IPS-18c (cell line): ENCODE results near the gene RNASEH2B.

Experiments used
- H3K4me3 ChIP-seq: 2 replicates; pipeline ENCODE4 v1.7.0; 2013; ENCODE audit warnings: low read depth, mild to moderate bottlenecking, low read length, moderate library complexity; ENCODE audit not compliant: insufficient read depth
- H3K9me3 ChIP-seq: one replicate; pipeline ENCODE4 v1.6.1; 2013; ENCODE audit warnings: mild to moderate bottlenecking, low read length, moderate library complexity; ENCODE audit not compliant: control insufficient read depth, insufficient read depth

The RNASEH2B gene

DNA sequence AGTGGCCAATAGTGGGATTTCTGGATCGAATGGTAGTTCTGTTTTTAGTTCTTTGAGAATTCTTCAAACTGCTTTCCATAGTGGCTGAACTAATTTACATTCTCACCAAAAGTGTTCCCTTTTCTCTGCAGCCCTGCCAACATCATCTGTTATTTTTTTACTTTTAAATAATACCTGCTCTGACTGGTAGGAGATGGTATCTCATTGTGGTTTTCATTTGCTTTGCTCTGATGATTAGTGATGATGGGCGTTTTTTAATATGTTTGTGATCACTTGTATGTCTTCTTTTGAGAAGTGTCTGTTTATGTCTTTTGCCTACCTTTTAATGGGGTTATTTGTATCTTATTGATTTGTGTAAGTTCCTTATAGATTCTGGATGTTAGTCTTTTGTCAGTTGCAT lies 48.0 kb downstream of the RNASEH2B start:
- H3K4me3 ChIP-seq, result no peak overlapping the region
- no peaks in the 10 kb centered on the region for H3K9me3 ChIP-seq

DNA sequence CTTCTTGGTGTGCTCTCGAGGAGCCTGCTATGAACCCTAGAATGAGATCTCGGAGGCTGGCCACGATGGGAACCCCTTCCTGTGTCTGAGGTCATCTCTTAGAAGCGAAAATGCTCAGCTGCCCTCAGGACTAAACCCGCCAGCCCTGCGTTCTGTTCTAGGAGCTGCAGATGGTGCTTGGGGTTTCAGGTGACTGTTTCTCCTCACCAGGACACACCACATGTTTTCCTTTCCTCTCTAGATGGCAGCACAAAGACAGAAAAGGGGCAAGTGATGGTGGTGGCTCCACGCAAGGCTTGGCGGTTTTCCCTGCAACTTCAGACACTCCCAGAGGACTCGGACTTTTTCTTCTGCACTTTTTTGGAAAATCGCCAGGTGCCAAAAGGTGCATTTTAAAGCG lies 60.1 kb downstream of the RNASEH2B start:
- no peaks in the 10 kb centered on the region for H3K9me3 ChIP-seq
- H3K4me3 ChIP-seq, result no peak overlapping the region

GRCh38 chr13:50970956-50971355 lies 61.4 kb downstream of the RNASEH2B start:
- no peak overlapping the region for H3K4me3 ChIP-seq
- no peaks in the 10 kb centered on the region for H3K9me3 ChIP-seq

GRCh38 chr13:50974268-50974667 lies 64.7 kb downstream of the RNASEH2B start:
- Histone ChIP-seq H3K4me3 (no peak overlapping the region), H3K9me3 (no peaks in the 10 kb centered on the region)

DNA sequence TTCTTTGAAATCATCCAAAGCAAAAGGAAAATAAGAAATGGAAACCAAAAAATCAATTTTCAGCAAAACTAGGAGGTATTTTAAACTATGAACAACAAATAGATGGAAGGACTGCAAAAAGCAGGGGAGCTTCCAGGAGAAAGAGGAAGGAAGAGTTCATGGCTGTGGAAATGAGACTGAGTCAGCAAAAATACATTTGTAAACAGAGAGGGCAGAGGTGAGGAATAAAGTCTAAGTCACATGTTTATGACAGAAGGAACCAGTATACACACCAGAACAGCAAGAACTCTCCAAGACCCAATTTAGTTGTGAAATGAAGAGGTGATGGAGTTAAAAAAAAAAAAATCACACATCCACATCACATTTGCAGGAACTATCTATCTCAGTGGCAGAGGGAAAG lies 69.6 kb downstream of the RNASEH2B start:
- H3K4me3 ChIP-seq, result no peak overlapping the region
- H3K9me3 ChIP-seq, result no peaks in the 10 kb centered on the region

DNA sequence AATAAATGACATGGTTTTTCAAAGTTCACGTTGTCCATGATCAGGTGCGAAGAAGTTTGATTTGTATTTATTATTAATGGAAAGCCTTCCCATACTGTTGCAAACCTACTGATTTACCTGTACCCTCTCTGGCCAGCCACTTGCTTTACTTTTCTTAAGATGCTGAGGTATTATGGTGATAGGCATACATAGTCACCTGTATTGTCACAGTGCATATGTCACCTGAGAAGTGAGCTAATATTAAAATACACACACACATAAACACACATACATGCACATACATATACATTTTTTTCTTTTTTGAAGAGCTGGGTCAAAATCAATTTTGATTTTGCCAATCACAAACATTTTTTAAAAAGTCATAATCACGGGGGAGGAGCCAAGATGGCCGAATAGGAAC lies 72.1 kb downstream of the RNASEH2B start:
- Histone ChIP-seq H3K9me3 (no peaks in the 10 kb centered on the region), H3K4me3 (no peak overlapping the region)

DNA sequence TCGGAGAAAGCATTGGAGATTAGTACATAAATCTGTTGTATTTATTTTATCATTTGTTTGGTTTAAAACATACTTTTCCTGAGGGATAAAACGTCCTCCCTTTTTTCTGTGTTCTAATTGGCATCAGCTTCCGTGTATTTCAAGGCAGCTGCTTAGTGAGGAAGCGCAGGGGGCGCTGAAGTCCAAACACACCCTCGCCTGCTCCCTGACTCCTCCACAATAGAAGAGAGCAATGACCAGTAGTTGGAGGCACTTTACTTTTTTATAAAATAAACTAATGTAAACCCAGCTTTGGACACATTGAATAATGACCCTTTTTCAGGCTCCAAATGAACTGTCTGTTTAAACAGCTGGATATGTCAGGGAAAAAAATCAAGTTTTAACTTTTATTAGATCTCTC lies 79.9 kb downstream of the RNASEH2B start:
- H3K9me3 ChIP-seq, result no peaks in the 10 kb centered on the region
- H3K4me3 ChIP-seq, result no peak overlapping the region

- Histone ChIP-seq H3K9me3 (no peaks in the 10 kb centered on the region), H3K4me3 (peak overlapping the region; percentile 6; the same call in 1 of the 2 replicates)
Observed at GRCh38 chr13:50990065-50990817, 80.7 kb downstream of the RNASEH2B start.

- H3K4me3 ChIP-seq, result peak overlapping the region; percentile 6; the same call in 1 of the 2 replicates
Observed at GRCh38 chr13:50990818-50991506, 81.4 kb downstream of the RNASEH2B start.

GRCh38 chr13:50991579-50992521 lies 82.3 kb downstream of the RNASEH2B start:
- no peaks in the 10 kb centered on the region for H3K9me3 ChIP-seq
- no peak overlapping the region for H3K4me3 ChIP-seq

More at GRCh38 chr13:50990818-50991506, 81.4 kb downstream of the RNASEH2B start:
- no peaks in the 10 kb centered on the region for H3K9me3 ChIP-seq

DNA sequence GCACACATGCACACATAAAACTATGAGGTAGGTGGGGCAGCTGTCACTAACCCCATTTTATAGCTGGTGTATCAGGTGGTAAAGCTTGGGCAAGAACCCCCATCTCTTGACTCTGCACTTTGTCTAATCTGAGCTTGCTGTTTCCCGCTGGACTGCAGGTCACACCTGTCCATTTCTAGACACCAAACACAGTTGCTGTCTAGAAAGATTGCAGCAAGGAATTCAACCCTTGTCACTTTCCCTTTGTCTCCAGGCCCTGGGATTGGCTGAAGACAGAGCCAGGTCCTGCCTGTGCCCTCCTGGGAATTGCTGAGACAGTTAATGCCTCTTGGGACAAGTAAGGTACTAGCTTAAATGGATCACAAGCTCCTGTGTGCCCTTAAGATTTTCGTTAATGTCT lies 83.8 kb downstream of the RNASEH2B start:
- H3K4me3 ChIP-seq, result no peak overlapping the region
- H3K9me3 ChIP-seq, result no peaks in the 10 kb centered on the region

- Histone ChIP-seq H3K4me3 (no peak overlapping the region), H3K9me3 (no peaks in the 10 kb centered on the region)
Observed at GRCh38 chr13:50993934-50994333, 84.3 kb downstream of the RNASEH2B start.

DNA sequence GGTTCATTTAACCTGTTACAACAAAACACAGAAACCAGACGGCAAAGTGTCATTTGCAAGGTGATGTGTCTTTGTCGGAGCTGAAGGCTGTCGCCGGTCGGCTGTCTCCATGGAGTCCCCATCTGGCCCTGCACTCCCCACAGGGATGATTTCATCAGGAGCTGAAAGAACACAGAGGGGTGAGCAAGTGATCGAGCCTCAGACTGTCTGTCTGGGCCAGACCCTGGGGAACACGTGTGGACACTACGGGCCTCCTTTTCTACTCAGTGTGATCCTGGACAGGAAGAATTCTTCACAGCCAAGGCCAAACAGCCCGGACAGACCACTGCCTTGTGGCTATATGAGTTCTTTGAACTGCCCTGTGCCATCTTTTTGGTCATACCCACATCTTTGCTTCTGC lies 85.1 kb downstream of the RNASEH2B start:
- H3K9me3 ChIP-seq, result no peaks in the 10 kb centered on the region

DNA sequence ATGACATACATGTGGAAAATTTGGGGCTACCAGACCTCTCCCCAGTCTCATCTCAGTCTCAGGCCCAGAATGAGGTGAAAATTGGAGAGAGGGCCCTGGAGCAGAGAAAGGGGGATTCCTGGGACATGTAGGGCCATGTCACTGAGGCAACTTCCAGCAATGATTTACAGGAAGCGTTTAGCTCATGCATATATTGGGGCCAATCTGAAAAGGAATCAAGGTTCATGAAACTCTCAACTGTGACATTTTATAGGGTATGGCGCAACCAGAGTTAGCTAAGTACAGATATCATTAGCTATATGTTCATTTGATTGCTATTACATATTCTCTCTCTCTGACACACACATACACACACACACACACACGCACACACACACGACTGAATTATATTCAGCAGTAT lies 86.3 kb downstream of the RNASEH2B start:
- Histone ChIP-seq H3K4me3 (no peak overlapping the region), H3K9me3 (no peaks in the 10 kb centered on the region)

More for the DNA sequence above, 85.1 kb downstream of the RNASEH2B start:
- no peak overlapping the region for H3K4me3 ChIP-seq

DNA sequence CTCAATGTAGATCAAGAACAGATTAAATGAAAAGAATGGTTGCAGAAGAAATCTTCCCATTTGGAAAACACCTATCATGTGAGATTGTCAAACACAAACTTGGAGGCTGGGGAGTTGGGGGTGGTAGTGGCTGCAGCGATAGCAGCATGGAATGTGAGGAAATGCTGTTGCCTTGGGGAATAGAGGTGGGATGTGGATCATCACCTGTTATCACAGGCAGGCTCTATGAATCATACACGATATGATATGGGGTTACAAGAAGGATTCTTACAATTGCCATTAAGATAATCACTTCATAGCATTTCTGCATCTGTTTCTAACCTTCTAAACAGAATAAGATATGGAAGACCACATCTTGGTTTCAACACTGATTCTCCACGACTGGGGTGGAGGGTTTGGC lies 88.7 kb downstream of the RNASEH2B start:
- Histone ChIP-seq H3K4me3 (no peak overlapping the region), H3K9me3 (no peaks in the 10 kb centered on the region)

DNA sequence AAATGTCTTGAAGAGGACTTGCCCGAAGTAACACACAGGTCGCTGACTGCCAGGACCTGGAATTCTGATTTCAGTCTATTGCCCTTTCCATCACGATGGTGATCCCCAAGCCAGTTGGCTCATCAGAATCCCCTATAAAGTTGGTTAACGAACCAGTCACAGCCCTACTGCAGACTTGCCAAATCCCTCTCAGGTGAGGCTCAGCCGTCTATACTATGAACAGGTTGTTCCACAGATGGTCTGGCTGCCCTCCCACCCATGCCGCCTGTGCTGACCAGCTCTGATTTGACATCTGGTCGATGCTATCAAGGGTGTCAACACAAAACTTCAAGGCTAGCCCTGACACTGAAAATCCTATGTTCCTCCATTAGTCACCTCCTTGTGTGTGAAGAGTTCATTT lies 90.0 kb downstream of the RNASEH2B start:
- H3K4me3 ChIP-seq, result no peak overlapping the region
- H3K9me3 ChIP-seq, result no peaks in the 10 kb centered on the region

- Histone ChIP-seq H3K4me3 (no peak overlapping the region), H3K9me3 (no peaks in the 10 kb centered on the region)
Observed at GRCh38 chr13:51000061-51000460, 90.5 kb downstream of the RNASEH2B start.
